Mucosa of descending colon (tissue), 3 donors: ENCODE measurements around the gene IFT27. TPM values are rescaled to one million over a fixed set of nuclear protein-coding genes. Genes with fewer than 3 reads are reported as not detected.

ENCODE experiments used
- ATAC-seq: fragments of 200-7000 bp; cut with Tn5 transposase; one replicate; pipeline ENCODE4 v1.9.1; 2020; ENCODE audit warnings: mild to moderate bottlenecking, moderate library complexity
- DNase-seq, 3 donors: peaks; one replicate each; pipeline ENCODE4 v3.0.0-alpha.2; 2020
- H3K36me3 ChIP-seq: fragments of 200-600 bp; one replicate; pipeline ENCODE4 v1.8.0; 2021; ENCODE audit warnings: low read depth, mild to moderate bottlenecking
- H3K4me1 ChIP-seq: fragments of 200-600 bp; one replicate; pipeline ENCODE4 v1.8.0; 2021; ENCODE audit warnings: low read depth, mild to moderate bottlenecking
- H3K4me3 ChIP-seq: fragments of 200-600 bp; one replicate; pipeline ENCODE4 v1.8.0; 2021; ENCODE audit warnings: mild to moderate bottlenecking
- H3K9me3 ChIP-seq: fragments of 200-600 bp; one replicate; pipeline ENCODE4 v1.8.0; 2021; ENCODE audit warnings: mild to moderate bottlenecking
- intact Hi-C, 2 donors: fragments of 100-400 bp; cut with DNase I in 1 of 2; cut with micrococcal nuclease in 1 of 2; formaldehyde crosslinking; loops; one replicate each; pipeline versions ENCODE4 v1.11.0 to v1.11.1; 2022; cut with DNase I, micrococcal nuclease
- total RNA-seq, 3 donors: library from RNA; stranded (reverse); fragmentation: NEBNext Ultra II Directional in 2 of 3; extraction: Animal tissue kit (Norgen Biotek cat#: 25700) in 2 of 3; gene quantifications; one replicate each; pipeline versions ENCODE4 v1.2.1 to v1.2.4, GENCODE V29; 2021 to 2023
- TF ChIP-seq, protein P1 (sequence below): fragments of 200-600 bp; IDR thresholded peaks from one replicate; pipeline ENCODE4 v1.8.0; 2022; ENCODE audit warnings: antibody characterized with exemption, mild to moderate bottlenecking
- donor health status: DM: no; HTN: no; CAD: no; lungs with moderate emphysema.
- donor health status: DM: no; HTN: no; CAD: no.
- donor health status: DM: no; HTN: yes; CAD: no.

IFT27 gene
- total RNA-seq, 3 donors from 2014 or later: 29.0 to 37.2 (median 29.7) TPM

DNA sequence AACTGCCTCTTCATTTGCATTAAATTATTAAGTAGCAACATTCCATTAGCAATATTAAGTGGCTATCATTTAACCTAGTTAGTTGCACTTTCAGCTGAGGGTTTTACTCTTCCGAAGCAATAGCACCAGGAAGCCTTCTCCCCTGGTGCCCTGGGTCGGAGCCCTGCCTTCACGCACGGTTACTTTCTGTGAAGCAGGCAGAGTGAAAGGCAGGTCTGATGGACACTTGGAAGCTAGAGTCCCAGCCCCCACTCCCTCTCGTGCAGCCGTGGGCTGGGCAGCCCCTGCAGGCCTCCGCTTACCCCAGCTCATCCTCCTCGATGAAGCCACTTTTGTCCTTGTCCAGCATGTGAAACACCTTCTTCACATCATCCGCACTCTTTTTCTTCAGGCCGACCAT lies 38.9 kb upstream of the IFT27 start:
- H3K9me3 ChIP-seq: no peaks in the 10 kb centered on the region
- H3K4me3 ChIP-seq: no peak overlapping the region
- intact Hi-C loops: no loop called here
- TF ChIP-seq, protein P1, sequence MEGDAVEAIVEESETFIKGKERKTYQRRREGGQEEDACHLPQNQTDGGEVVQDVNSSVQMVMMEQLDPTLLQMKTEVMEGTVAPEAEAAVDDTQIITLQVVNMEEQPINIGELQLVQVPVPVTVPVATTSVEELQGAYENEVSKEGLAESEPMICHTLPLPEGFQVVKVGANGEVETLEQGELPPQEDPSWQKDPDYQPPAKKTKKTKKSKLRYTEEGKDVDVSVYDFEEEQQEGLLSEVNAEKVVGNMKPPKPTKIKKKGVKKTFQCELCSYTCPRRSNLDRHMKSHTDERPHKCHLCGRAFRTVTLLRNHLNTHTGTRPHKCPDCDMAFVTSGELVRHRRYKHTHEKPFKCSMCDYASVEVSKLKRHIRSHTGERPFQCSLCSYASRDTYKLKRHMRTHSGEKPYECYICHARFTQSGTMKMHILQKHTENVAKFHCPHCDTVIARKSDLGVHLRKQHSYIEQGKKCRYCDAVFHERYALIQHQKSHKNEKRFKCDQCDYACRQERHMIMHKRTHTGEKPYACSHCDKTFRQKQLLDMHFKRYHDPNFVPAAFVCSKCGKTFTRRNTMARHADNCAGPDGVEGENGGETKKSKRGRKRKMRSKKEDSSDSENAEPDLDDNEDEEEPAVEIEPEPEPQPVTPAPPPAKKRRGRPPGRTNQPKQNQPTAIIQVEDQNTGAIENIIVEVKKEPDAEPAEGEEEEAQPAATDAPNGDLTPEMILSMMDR: no peak
- no peak for DNase-seq
- no peak for ATAC-seq
- H3K4me1 ChIP-seq: peaks cover 7% of the 10 kb centered on the region
- H3K36me3 ChIP-seq: no peaks in the 10 kb centered on the region

DNA sequence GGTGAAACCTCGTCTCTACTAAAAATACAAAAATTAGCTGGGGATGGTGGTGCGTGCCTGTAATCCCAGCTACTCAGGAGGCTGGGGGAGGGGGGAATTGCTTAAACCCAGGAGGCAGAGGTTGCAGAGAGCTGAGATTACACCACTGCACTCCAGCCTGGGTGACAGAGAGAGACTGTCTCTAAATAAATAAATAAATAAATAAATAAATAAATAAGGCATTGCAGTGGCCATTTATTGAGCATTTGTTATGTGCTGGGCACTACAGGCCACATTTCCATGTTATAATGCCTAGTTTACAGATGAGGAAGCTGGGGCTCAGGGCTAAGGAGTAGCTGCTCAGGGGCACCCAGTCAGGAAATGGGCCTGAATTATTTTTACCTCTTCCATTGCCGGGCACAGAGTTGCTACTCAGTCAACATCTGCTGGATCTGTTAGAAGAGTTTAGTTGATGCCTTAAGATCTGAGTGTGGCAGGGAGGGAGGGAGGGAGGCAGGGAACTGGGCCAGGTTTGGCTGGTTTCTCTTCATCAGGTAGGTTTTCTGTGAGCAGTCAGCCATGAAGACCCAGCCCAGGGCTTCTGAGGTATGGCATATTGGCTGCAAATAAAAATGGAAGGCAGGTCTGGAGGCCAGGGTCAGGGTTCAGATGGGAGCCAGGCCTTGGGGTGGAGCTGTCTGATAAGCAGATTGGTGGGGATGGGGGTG lies 35.3 kb upstream of the IFT27 start:
- Histone ChIP-seq H3K36me3 (no peaks in the 10 kb centered on the region), H3K4me1 (no peaks in the 10 kb centered on the region), H3K9me3 (no peaks in the 10 kb centered on the region), H3K4me3 (no peak overlapping the region)
- DNase-seq (no peak), ATAC-seq (no peak)
- intact Hi-C loops: no loop called here
- TF ChIP-seq, protein P1: no peak

DNA sequence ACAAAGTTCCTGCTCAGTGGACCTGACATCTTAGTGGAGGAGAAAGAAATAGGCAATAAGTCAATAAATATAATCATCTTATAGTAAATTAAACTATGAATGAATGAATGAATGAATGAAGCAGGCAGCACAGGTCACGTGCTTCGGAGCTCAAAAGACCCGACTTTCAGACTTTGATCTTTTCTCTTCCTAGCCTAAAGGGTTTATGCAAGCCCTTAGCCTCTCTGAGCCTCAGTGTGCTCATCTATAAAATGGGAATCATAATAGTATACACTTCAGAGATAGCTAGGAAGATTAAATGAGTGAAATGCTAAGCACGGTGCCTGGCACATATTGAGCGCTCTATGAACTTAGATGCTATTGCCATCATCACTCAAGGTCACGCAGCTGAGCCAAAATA lies 33.4 kb upstream of the IFT27 start:
- TF ChIP-seq, protein P1: no peak
- intact Hi-C loops: no loop called here
- Histone ChIP-seq H3K36me3 (no peaks in the 10 kb centered on the region), H3K9me3 (no peaks in the 10 kb centered on the region), H3K4me1 (no peaks in the 10 kb centered on the region), H3K4me3 (no peak overlapping the region)
- no peak for DNase-seq
- no peak for ATAC-seq

DNA sequence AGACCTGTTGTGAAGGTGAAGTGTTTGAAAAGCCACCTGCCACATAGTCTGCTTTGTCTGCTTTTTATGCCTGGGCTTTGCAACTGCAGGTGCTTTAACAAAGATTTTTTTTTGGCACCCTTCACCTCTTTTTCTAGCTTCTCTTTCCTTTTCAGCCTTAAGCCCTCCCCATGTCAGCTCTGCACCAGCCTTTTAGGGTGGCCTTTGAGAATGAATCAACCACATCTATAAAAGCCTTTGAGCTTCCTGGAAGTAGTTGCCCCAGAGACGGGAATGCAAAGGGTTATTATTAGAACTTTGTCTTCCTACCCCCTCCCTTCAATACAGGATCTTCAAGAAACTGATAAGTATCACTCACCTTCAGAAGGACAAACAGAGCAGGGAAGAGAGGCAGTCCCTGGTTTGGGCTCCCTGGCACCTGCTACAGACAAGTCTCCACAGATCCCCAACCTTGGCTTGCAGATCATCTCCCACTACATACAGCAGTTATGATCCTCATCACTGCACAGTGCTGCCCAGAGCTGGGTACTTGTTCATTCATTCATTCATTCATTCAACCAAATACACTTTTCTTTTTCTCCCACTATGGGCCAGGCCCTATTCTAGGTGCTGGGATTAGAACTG lies 32.9 kb upstream of the IFT27 start:
- ATAC-seq (no peak), DNase-seq (no peak)
- TF ChIP-seq, protein P1: no peak
- H3K9me3 ChIP-seq: no peaks in the 10 kb centered on the region
- no peaks in the 10 kb centered on the region for H3K4me1 ChIP-seq
- intact Hi-C loops: no loop called here
- no peak overlapping the region for H3K4me3 ChIP-seq
- H3K36me3 ChIP-seq: no peaks in the 10 kb centered on the region

DNA sequence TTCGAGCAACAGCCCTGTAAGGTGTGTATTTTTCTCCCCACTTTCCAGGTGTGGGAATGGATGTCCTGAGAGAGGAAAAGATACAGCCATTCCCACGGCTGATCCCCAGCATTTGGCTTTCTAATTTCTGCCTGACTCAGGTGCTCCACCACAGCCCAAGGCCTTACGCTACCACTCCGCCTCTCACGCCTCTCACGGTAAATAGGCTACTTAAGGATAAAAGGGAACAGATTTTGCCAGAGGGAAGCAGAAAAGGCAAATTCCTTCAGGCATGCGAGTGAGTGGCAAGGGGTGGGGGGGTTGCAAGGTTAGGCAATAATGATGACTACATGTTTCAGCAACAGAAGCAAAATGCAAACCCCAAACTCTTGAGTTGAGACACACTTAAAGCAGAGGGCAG lies 31.7 kb upstream of the IFT27 start:
- no peak for ATAC-seq
- H3K36me3 ChIP-seq: no peaks in the 10 kb centered on the region
- no peaks in the 10 kb centered on the region for H3K4me1 ChIP-seq
- TF ChIP-seq, protein P1: no peak
- no peaks in the 10 kb centered on the region for H3K9me3 ChIP-seq
- intact Hi-C loops: no loop called here
- DNase-seq: no peak
- H3K4me3 ChIP-seq: no peak overlapping the region
